Liver (tissue), 9 donors: ENCODE results near the gene MED27. TPM values are rescaled to one million over a fixed set of nuclear protein-coding genes. Genes with fewer than 3 reads are reported as not detected.

Experiments
- DNase-seq: peaks from one replicate; pipeline ENCODE4 v3.0.0-alpha.2; 2017; ENCODE audit warnings: low spot score
- H3K27ac ChIP-seq, 2 donors: one replicate each; pipeline ENCODE4 v1.7.0; 2013; ENCODE audit warnings: inconsistent platforms in 2 of 2, low read length in 2 of 2, control low read depth in 1 of 2, low read depth in 1 of 2, mild to moderate bottlenecking in 1 of 2
- H3K27me3 ChIP-seq, 4 donors: one replicate each; pipeline versions ENCODE4 v1.6.1 to v1.7.0; 2013; ENCODE audit warnings: low read length in 3 of 4, inconsistent platforms in 1 of 4, mild to moderate bottlenecking in 1 of 4, moderate library complexity in 1 of 4; ENCODE audit not compliant: control insufficient read depth in 4 of 4, insufficient read depth in 4 of 4
- H3K36me3 ChIP-seq, 4 donors: one replicate each; pipeline versions ENCODE4 v1.6.1 to v1.7.0; 2013; ENCODE audit warnings: low read length in 3 of 4, mild to moderate bottlenecking in 3 of 4, low read depth in 1 of 4, moderate library complexity in 1 of 4; ENCODE audit not compliant: control insufficient read depth in 4 of 4, insufficient read depth in 3 of 4
- H3K4me1 ChIP-seq, 4 donors: one replicate each; pipeline versions ENCODE4 v1.6.1 to v1.7.0; 2013; ENCODE audit warnings: low read length in 3 of 4, mild to moderate bottlenecking in 3 of 4, moderate library complexity in 1 of 4; ENCODE audit not compliant: control insufficient read depth in 4 of 4, insufficient read depth in 4 of 4
- H3K4me3 ChIP-seq, 3 donors: one replicate each; pipeline versions ENCODE4 v1.6.1 to v1.7.0; 2013; ENCODE audit warnings: low read length in 3 of 3, control low read depth in 1 of 3, low read depth in 1 of 3, mild to moderate bottlenecking in 1 of 3
- H3K9ac ChIP-seq, 2 donors: one replicate each; pipeline ENCODE4 v1.7.0; 2013; ENCODE audit warnings: low read length in 2 of 2, mild to moderate bottlenecking in 2 of 2, moderate library complexity in 2 of 2, control low read depth in 1 of 2, low read depth in 1 of 2
- H3K9me3 ChIP-seq, 4 donors: one replicate each; pipeline versions ENCODE4 v1.6.1 to v1.7.0; 2013; ENCODE audit warnings: low read length in 3 of 4; ENCODE audit not compliant: control insufficient read depth in 4 of 4
- ATF3 ChIP-seq: IDR thresholded peaks from 2 replicates; pipeline ENCODE4 v1.6.1; 2016; ENCODE audit warnings: antibody characterized with exemption
- CTCF ChIP-seq: fragments of 150-350 bp; IDR thresholded peaks from 2 replicates; pipeline ENCODE4 v1.5.1; 2017; ENCODE audit warnings: improper control_type of control experiment, low read depth, low read length; ENCODE audit not compliant: missing input control
- EGR1 ChIP-seq, 2 donors: IDR thresholded peaks; 2 replicates each; pipeline ENCODE4 v1.6.1; 2016 to 2018; ENCODE audit warnings: antibody characterized with exemption in 2 of 2, low read depth in 2 of 2
- FOXA1 ChIP-seq: IDR thresholded peaks from 2 replicates; pipeline ENCODE4 v1.6.1; 2016; ENCODE audit warnings: antibody characterized with exemption
- FOXA2 ChIP-seq: IDR thresholded peaks from 2 replicates; pipeline ENCODE4 v1.6.1; 2016; ENCODE audit warnings: antibody characterized with exemption
- GABPA ChIP-seq, 2 donors: IDR thresholded peaks in 1 of 2; conservative IDR thresholded peaks in 1 of 2; 2 replicates each; pipeline ENCODE4 v1.6.1; 2016; ENCODE audit warnings: antibody characterized with exemption in 2 of 2, mild to moderate bottlenecking in 1 of 2, moderate library complexity in 1 of 2
- HNF4A ChIP-seq, 2 donors: conservative IDR thresholded peaks; 2 replicates each; pipeline ENCODE4 v1.6.1; 2016; ENCODE audit warnings: antibody characterized with exemption in 2 of 2, mild to moderate bottlenecking in 2 of 2
- HNF4G ChIP-seq: IDR thresholded peaks from 2 replicates; pipeline ENCODE4 v1.6.1; 2016; ENCODE audit warnings: antibody characterized with exemption
- JUND ChIP-seq, 2 donors: IDR thresholded peaks; 2 replicates each; pipeline ENCODE4 v1.6.1; 2016; ENCODE audit warnings: antibody characterized with exemption in 2 of 2
- MAX ChIP-seq: IDR thresholded peaks from 2 replicates; pipeline ENCODE4 v1.6.1; 2016; ENCODE audit warnings: antibody characterized with exemption
- NR2F2 ChIP-seq: IDR thresholded peaks from 2 replicates; pipeline ENCODE4 v1.6.1; 2016; ENCODE audit warnings: antibody characterized with exemption
- RAD21 ChIP-seq, 2 donors: IDR thresholded peaks; 2 replicates each; pipeline ENCODE4 v1.6.1; 2016; ENCODE audit warnings: antibody characterized with exemption in 2 of 2, mild to moderate bottlenecking in 2 of 2
- SP1 ChIP-seq: IDR thresholded peaks from 2 replicates; pipeline ENCODE4 v1.6.1; 2018; ENCODE audit warnings: antibody characterized with exemption, mild to moderate bottlenecking
- TAF1 ChIP-seq: conservative IDR thresholded peaks from 2 replicates; pipeline ENCODE4 v1.6.1; 2016; ENCODE audit warnings: antibody characterized with exemption, mild to moderate bottlenecking
- WGBS: extraction: QIAGEN DNeasy Blood & Tissue Kit; methylation state at CpG from one replicate; pipeline ENCODE4 v1.1.7; 2013; 5-methylcytosine and 5-hydroxymethylcytosine counted together
- polyA plus RNA-seq, 2 donors: library from polyadenylated mRNA; stranded (reverse) in 1 of 2; unstranded in 1 of 2; fragments of 200-250 nt in 1 of 2; fragments of >200 nt in 1 of 2; fragmentation: Nextera tagmentation in 1 of 2; extraction: Ambion mirVana in 1 of 2; gene quantifications; one replicate each; pipeline versions ENCODE4 v1.2.1 to v1.2.3, GENCODE V29; 2013 to 2015
- total RNA-seq, 2 donors: library from RNA; depleted of rRNA; stranded (reverse); fragments of >200 nt; gene quantifications; one replicate each; pipeline ENCODE4 v1.2.3, GENCODE V29; 2014
- donor health status: healthy.
- donor health status: healthy.
- donor health status: healthy.
- donor health status: healthy.
- donor health status: healthy.

The MED27 gene
- total and polyA plus RNA-seq, 4 donors, result 4.6 to 7.9 (median 5.5) TPM

- no peak for TF ChIP-seq CTCF
These were observed 16.4 kb downstream of the MED27 start (continued) for GRCh38 chr9:132063281-132063680.

- H3K36me3 ChIP-seq, result peaks cover 0 to 4% (median 2%) of the 10 kb centered on the region in 4 donors
- 96% methylated on average over 4 of the region's 4 CpGs for WGBS
- no peaks in the 10 kb centered on the region for H3K9me3 ChIP-seq
- H3K4me3 ChIP-seq, result no peak overlapping the region
- H3K9ac ChIP-seq, result no peak overlapping the region
- TF ChIP-seq FOXA2 (no peak), MAX (no peak), HNF4G (no peak), FOXA1 (no peak), EGR1 (IDR thresholded peaks at IDR 0.05; ENCODE audit: low read depth in 2 of 2) (no peak), SP1 (no peak), ATF3 (no peak), JUND (IDR thresholded peaks at IDR 0.05) (no peak), TAF1 (no peak), HNF4A (conservative IDR thresholded peaks at IDR 0.05) (no peak), GABPA (IDR thresholded peaks at IDR 0.05 in 1 of 2, conservative IDR thresholded peaks at IDR 0.05 in 1 of 2) (no peak), RAD21 (IDR thresholded peaks at IDR 0.05) (no peak), CTCF (no peak), NR2F2 (no peak)
- H3K27ac ChIP-seq, result no peak overlapping the region
- no peak for DNase-seq
- no peaks in the 10 kb centered on the region for H3K27me3 ChIP-seq
- H3K4me1 ChIP-seq, result no peaks in the 10 kb centered on the region
These were observed 16.9 kb downstream of the MED27 start for GRCh38 chr9:132062806-132063205.

GRCh38 chr9:132061526-132061925, 18.1 kb downstream of the MED27 start:
- Histone ChIP-seq H3K4me3 (no peak overlapping the region), H3K27ac (no peak overlapping the region), H3K4me1 (no peaks in the 10 kb centered on the region), H3K36me3 (peaks cover 0 to 2% (median 2%) of the 10 kb centered on the region in 4 donors), H3K9ac (no peak overlapping the region), H3K9me3 (no peaks in the 10 kb centered on the region), H3K27me3 (no peaks in the 10 kb centered on the region)
- TF ChIP-seq TAF1 (no peak), FOXA1 (no peak), HNF4G (no peak), MAX (no peak), GABPA (IDR thresholded peaks at IDR 0.05 in 1 of 2, conservative IDR thresholded peaks at IDR 0.05 in 1 of 2) (no peak), ATF3 (no peak)
- WGBS, result 90% methylated on average over 3 of the region's 3 CpGs
- no peak for DNase-seq
